Kidney epithelial cell (primary cell): Measurements from ENCODE around the gene TRIM26. TPM values are rescaled to one million over a fixed set of nuclear protein-coding genes. Genes with fewer than 3 reads are reported as not detected.

Experiments
- DNase-seq: peaks from one replicate; pipeline ENCODE4 v3.0.0-alpha.2; 2010; ENCODE audit warnings: low read depth
- H3K27me3 ChIP-seq: 2 replicates; pipeline ENCODE4 v1.6.0; 2011; ENCODE audit warnings: low read length; ENCODE audit not compliant: control insufficient read depth, insufficient read depth
- H3K36me3 ChIP-seq: 2 replicates; pipeline ENCODE4 v1.5.1; 2011; ENCODE audit warnings: low read length; ENCODE audit not compliant: control insufficient read depth, insufficient read depth
- H3K4me3 ChIP-seq: 2 replicates; pipeline ENCODE4 v1.5.1; 2011; ENCODE audit warnings: low read depth, mild to moderate bottlenecking, control low read depth, low read length
- CTCF ChIP-seq: IDR thresholded peaks from 2 replicates; pipeline ENCODE4 v1.5.1; 2011; ENCODE audit warnings: mild to moderate bottlenecking, moderate library complexity, low read length, control low read depth, inconsistent platforms; ENCODE audit not compliant: insufficient read depth, poor library complexity, severe bottlenecking
- total RNA-seq: library from RNA; depleted of rRNA; stranded (reverse); fragments of >200 nt; gene quantifications from 2 replicates; pipeline ENCODE4 v1.2.3, GENCODE V29; 2015

TRIM26 gene
- total RNA-seq, 1 donor from 2014 or later, result 42.0 TPM

- no peak overlapping the region for H3K4me3 ChIP-seq
- H3K36me3 ChIP-seq, result no peaks in the 10 kb centered on the region
- peaks cover 3% of the 10 kb centered on the region for H3K27me3 ChIP-seq
- no peak for DNase-seq
- TF ChIP-seq CTCF, result no peak
Observed at GRCh38 chr6:30155520-30156261, 57.5 kb downstream of the TRIM26 start.

GRCh38 chr6:30154709-30155519 lies 58.3 kb downstream of the TRIM26 start:
- Histone ChIP-seq H3K27me3 (peaks cover 3% of the 10 kb centered on the region), H3K36me3 (no peaks in the 10 kb centered on the region), H3K4me3 (no peak overlapping the region)
- no peak for TF ChIP-seq CTCF
- DNase-seq, result peak; percentile 39

GRCh38 chr6:30154061-30154460 lies 59.1 kb downstream of the TRIM26 start:
- Histone ChIP-seq H3K27me3 (peaks cover 3% of the 10 kb centered on the region), H3K36me3 (no peaks in the 10 kb centered on the region), H3K4me3 (no peak overlapping the region)
- no peak for DNase-seq
- no peak for TF ChIP-seq CTCF

- DNase-seq, result no peak
- H3K4me3 ChIP-seq, result no peak overlapping the region
- TF ChIP-seq CTCF, result no peak
- peaks cover 3% of the 10 kb centered on the region for H3K27me3 ChIP-seq
- no peaks in the 10 kb centered on the region for H3K36me3 ChIP-seq
Observed at GRCh38 chr6:30152910-30153610, 60.1 kb downstream of the TRIM26 start.

GRCh38 chr6:30152016-30152673 lies 61.1 kb downstream of the TRIM26 start:
- H3K4me3 ChIP-seq, result no peak overlapping the region

More at GRCh38 chr6:30152016-30152673, 61.1 kb downstream of the TRIM26 start:
- TF ChIP-seq CTCF, result no peak
- DNase-seq, result no peak
- Histone ChIP-seq H3K27me3 (peaks cover 5% of the 10 kb centered on the region), H3K36me3 (no peaks in the 10 kb centered on the region)
